ENCODE data around the gene CPB2. TPM values are rescaled to one million over a fixed set of nuclear protein-coding genes. Genes with fewer than 3 reads are reported as not detected.

Gene CPB2
- total and polyA plus RNA-seq, 9 of the 15 experiments (the other 6 are each of a cell fraction or from before 2014, with no cell fraction given), result 0.03 to 0.16 (median 0.07) TPM; not detected in 6

- TF ChIP-seq RERE (CRISPR knock-in tag; IDR thresholded peaks at IDR 0.05; ENCODE audit: borderline replicate concordance) (no peak), HNRNPLL (IDR thresholded peaks at IDR 0.05; ENCODE audit: low read depth, low read length, poor library complexity, severe bottlenecking) (no peak), MTF1 (CRISPR knock-in tag; IDR thresholded peaks at IDR 0.05; ENCODE audit: borderline replicate concordance) (no peak), NCOR1 (IDR thresholded peaks at IDR 0.05) (peak; percentile 45; the same call in 1 of the 2 replicates), HMBOX1 (IDR thresholded peaks at IDR 0.05) (peak; percentile 91), EP400 (IDR thresholded peaks at IDR 0.05) (no peak), CHCHD3 (CRISPR knock-in tag; IDR thresholded peaks at IDR 0.05) (no peak), HOMEZ (CRISPR knock-in tag; IDR thresholded peaks at IDR 0.05) (no peak), STAG1 (CRISPR knock-in tag; IDR thresholded peaks at IDR 0.05; ENCODE audit: borderline replicate concordance) (no peak), MBD2 (IDR thresholded peaks at IDR 0.05; ENCODE audit: borderline replicate concordance, low read depth) (no peak), THAP12 (CRISPR knock-in tag; IDR thresholded peaks at IDR 0.05) (no peak), MYC (IDR thresholded peaks at IDR 0.05; ENCODE audit: low read depth, low read length) (no peak), MYC (CRISPR knock-in tag; IDR thresholded peaks at IDR 0.05; ENCODE audit: borderline replicate concordance, low read depth) (no peak), NELFE (IDR thresholded peaks at IDR 0.05; ENCODE audit: insufficient read depth, insufficient read length) (no peak), FOXO4 (CRISPR knock-in tag; IDR thresholded peaks at IDR 0.05) (no peak), POLR2AphosphoS5 (IDR thresholded peaks at IDR 0.05; ENCODE audit: control insufficient read depth, insufficient read depth, low read depth, low read length) (no peak)
Measured at GRCh38 chr13:46100191-46100815, 4.5 kb downstream of the CPB2 start (continued).
